Activated T-helper 2 cell treated with anti-CD3 and anti-CD28 coated beads, Interferon-gamma antibody, Interleukin-2, Interleukin-4, amounts not matched to agents 10 μg/mL and 5 μg/mL and 100 μg/mL, durations not matched to agents 14 hours and 24 hours and 36 hours (primary cell): ENCODE results near the gene ID3. TPM values are rescaled to one million over a fixed set of nuclear protein-coding genes. Genes with fewer than 3 reads are reported as not detected.

Experiments used
- DNase-seq: peaks from one replicate; pipeline ENCODE4 v3.0.0; 2021; ENCODE audit warnings: low spot score
- H3K27ac Mint-ChIP-seq: one replicate; pipeline ENCODE4 v1.8.0; 2021; ENCODE audit warnings: mixed read lengths
- H3K27me3 Mint-ChIP-seq: one replicate; pipeline ENCODE4 v1.8.0; 2021; ENCODE audit warnings: low read depth, mixed read lengths
- H3K36me3 Mint-ChIP-seq: one replicate; pipeline ENCODE4 v1.8.0; 2021; ENCODE audit warnings: low read depth, mixed read lengths
- H3K4me1 Mint-ChIP-seq: one replicate; pipeline ENCODE4 v1.8.0; 2021; ENCODE audit warnings: low read depth, mixed read lengths
- H3K4me3 Mint-ChIP-seq: one replicate; pipeline ENCODE4 v1.8.0; 2021; ENCODE audit warnings: low read depth, mild to moderate bottlenecking, moderate library complexity, mixed read lengths
- H3K9me3 Mint-ChIP-seq: one replicate; pipeline ENCODE4 v1.8.0; 2021; ENCODE audit warnings: mixed read lengths
- intact Hi-C: fragments of 100-400 bp; cut with micrococcal nuclease; formaldehyde crosslinking; loops from one replicate; pipeline ENCODE4 v1.15.1; 2023
- total RNA-seq: library from RNA; stranded (reverse); gene quantifications from 2 replicates; pipeline ENCODE4 v1.2.3, GENCODE V29; 2022

Gene ID3
- total RNA-seq, 1 donor from 2014 or later = 24.7 TPM

GRCh38 chr1:23567996-23568607 lies 8.8 kb upstream of the ID3 start:
- no peak for DNase-seq
- Mint-ChIP-seq H3K27ac (no peak overlapping the region), H3K9me3 (no peaks in the 10 kb centered on the region), H3K27me3 (peaks cover 59% of the 10 kb centered on the region), H3K36me3 (peaks cover 4% of the 10 kb centered on the region), H3K4me3 (peak overlapping the region; percentile 75), H3K4me1 (peaks cover 11% of the 10 kb centered on the region)
- intact Hi-C loops = no loop called here

GRCh38 chr1:23567629-23567995 lies 8.3 kb upstream of the ID3 start:
- Mint-ChIP-seq H3K9me3 (no peaks in the 10 kb centered on the region), H3K4me3 (no peak overlapping the region), H3K27ac (no peak overlapping the region), H3K27me3 (peaks cover 63% of the 10 kb centered on the region), H3K4me1 (peaks cover 14% of the 10 kb centered on the region), H3K36me3 (peaks cover 4% of the 10 kb centered on the region)
- no peak for DNase-seq
- intact Hi-C loops = no loop called here

- Mint-ChIP-seq H3K9me3 (no peaks in the 10 kb centered on the region), H3K27me3 (peaks cover 71% of the 10 kb centered on the region), H3K4me1 (peaks cover 25% of the 10 kb centered on the region), H3K27ac (no peak overlapping the region), H3K36me3 (peaks cover 4% of the 10 kb centered on the region), H3K4me3 (no peak overlapping the region)
- intact Hi-C loops = no loop called here
- DNase-seq = no peak
These were observed 7.0 kb upstream of the ID3 start for GRCh38 chr1:23566304-23566703.

GRCh38 chr1:23565776-23566175 lies 6.5 kb upstream of the ID3 start:
- H3K36me3 Mint-ChIP-seq = peaks cover 4% of the 10 kb centered on the region
- DNase-seq = no peak
- intact Hi-C loops = no loop called here
- no peaks in the 10 kb centered on the region for H3K9me3 Mint-ChIP-seq
- no peak overlapping the region for H3K27ac Mint-ChIP-seq
- H3K27me3 Mint-ChIP-seq = peaks cover 73% of the 10 kb centered on the region
- no peak overlapping the region for H3K4me3 Mint-ChIP-seq
- H3K4me1 Mint-ChIP-seq = peaks cover 25% of the 10 kb centered on the region

- Mint-ChIP-seq H3K36me3 (peaks cover 4% of the 10 kb centered on the region), H3K4me1 (peaks cover 33% of the 10 kb centered on the region), H3K27ac (no peak overlapping the region), H3K27me3 (peaks cover 73% of the 10 kb centered on the region), H3K4me3 (no peak overlapping the region), H3K9me3 (no peaks in the 10 kb centered on the region)
- intact Hi-C loops = no loop called here
- DNase-seq = no peak
These were observed 5.3 kb upstream of the ID3 start for GRCh38 chr1:23564529-23565122.

GRCh38 chr1:23563755-23564374 lies 4.6 kb upstream of the ID3 start:
- Mint-ChIP-seq H3K9me3 (no peaks in the 10 kb centered on the region), H3K36me3 (peaks cover 4% of the 10 kb centered on the region), H3K27me3 (peaks cover 67% of the 10 kb centered on the region), H3K27ac (no peak overlapping the region), H3K4me3 (no peak overlapping the region), H3K4me1 (peaks cover 35% of the 10 kb centered on the region)
- intact Hi-C loops = no loop called here
- no peak for DNase-seq

- Mint-ChIP-seq H3K9me3 (no peaks in the 10 kb centered on the region), H3K4me1 (peaks cover 38% of the 10 kb centered on the region), H3K27ac (no peak overlapping the region), H3K4me3 (no peak overlapping the region), H3K36me3 (no peaks in the 10 kb centered on the region), H3K27me3 (peaks cover 62% of the 10 kb centered on the region)
- intact Hi-C loops = no loop called here
- no peak for DNase-seq
These were observed 3.7 kb upstream of the ID3 start for GRCh38 chr1:23563003-23563402.

- peaks cover 5% of the 10 kb centered on the region for H3K36me3 Mint-ChIP-seq
- no peak overlapping the region for H3K27ac Mint-ChIP-seq
- H3K9me3 Mint-ChIP-seq = no peaks in the 10 kb centered on the region
- intact Hi-C loops = no loop called here
- peaks cover 59% of the 10 kb centered on the region for H3K27me3 Mint-ChIP-seq
- no peak overlapping the region for H3K4me3 Mint-ChIP-seq
- H3K4me1 Mint-ChIP-seq = peaks cover 44% of the 10 kb centered on the region
- DNase-seq = no peak
These were observed 3.0 kb upstream of the ID3 start for GRCh38 chr1:23562137-23562876.

GRCh38 chr1:23561813-23562100 lies 2.5 kb upstream of the ID3 start:
- H3K9me3 Mint-ChIP-seq = no peaks in the 10 kb centered on the region
- DNase-seq = no peak
- H3K4me3 Mint-ChIP-seq = no peak overlapping the region
- peaks cover 55% of the 10 kb centered on the region for H3K27me3 Mint-ChIP-seq
- H3K27ac Mint-ChIP-seq = no peak overlapping the region
- H3K4me1 Mint-ChIP-seq = peaks cover 49% of the 10 kb centered on the region
- peaks cover 10% of the 10 kb centered on the region for H3K36me3 Mint-ChIP-seq
- intact Hi-C loops = no loop called here

GRCh38 chr1:23561076-23561812 lies 1.9 kb upstream of the ID3 start:
- intact Hi-C loops = no loop called here
- H3K36me3 Mint-ChIP-seq = peaks cover 10% of the 10 kb centered on the region
- no peak for DNase-seq
- H3K4me3 Mint-ChIP-seq = no peak overlapping the region
- H3K27ac Mint-ChIP-seq = no peak overlapping the region
- H3K4me1 Mint-ChIP-seq = peaks cover 54% of the 10 kb centered on the region
- no peaks in the 10 kb centered on the region for H3K9me3 Mint-ChIP-seq
- peaks cover 53% of the 10 kb centered on the region for H3K27me3 Mint-ChIP-seq

GRCh38 chr1:23559985-23560741 lies 862 bp upstream of the ID3 start:
- peaks cover 43% of the 10 kb centered on the region for H3K27me3 Mint-ChIP-seq
- H3K9me3 Mint-ChIP-seq = no peaks in the 10 kb centered on the region
- no peak overlapping the region for H3K27ac Mint-ChIP-seq
- H3K4me1 Mint-ChIP-seq = peaks cover 65% of the 10 kb centered on the region
- peak overlapping the region; percentile 91 for H3K4me3 Mint-ChIP-seq
- intact Hi-C loops = loop anchor here (1.0 to 2.0 kb wide), 4 partner anchors 17 to 57 kb away; partner anchors contain the start of gene E2F2
- H3K36me3 Mint-ChIP-seq = peaks cover 14% of the 10 kb centered on the region
- DNase-seq = no peak

- intact Hi-C loops = loop anchor here (1.0 to 2.0 kb wide), 4 partner anchors 18 to 58 kb away; partner anchors contain the start of gene E2F2
- Mint-ChIP-seq H3K9me3 (no peaks in the 10 kb centered on the region), H3K4me1 (peaks cover 74% of the 10 kb centered on the region), H3K36me3 (peaks cover 14% of the 10 kb centered on the region), H3K27me3 (peaks cover 40% of the 10 kb centered on the region), H3K4me3 (peak overlapping the region; percentile 91), H3K27ac (peak overlapping the region; percentile 66)
- DNase-seq = no peak
These were observed 497 bp downstream of the ID3 start for GRCh38 chr1:23558872-23559135.
